ENCODE results near the gene GJC2.

- TF ChIP-seq ZBTB33 (IDR thresholded peaks at IDR 0.05), result no peak
- no peak for TF ChIP-seq POLR2AphosphoS5 (IDR thresholded peaks at IDR 0.05; ENCODE audit: low read length)
- TF ChIP-seq EGR1 (IDR thresholded peaks at IDR 0.05; ENCODE audit: borderline replicate concordance in 1 of 2, low read depth in 2 of 2, low read length in 2 of 2), result no peak
- TF ChIP-seq MYC (IDR thresholded peaks at IDR 0.05; ENCODE audit: insufficient read depth, insufficient read length, insufficient replicate concordance, low read length, severe bottlenecking), result no peak
- TF ChIP-seq NFIC (IDR thresholded peaks at IDR 0.05; ENCODE audit: low read depth, low read length), result no peak
- TF ChIP-seq CREB1 (IDR thresholded peaks at IDR 0.05; ENCODE audit: low read depth), result no peak
- no peak for TF ChIP-seq ASH2L (IDR thresholded peaks at IDR 0.05; ENCODE audit: borderline replicate concordance, low read depth)
These were observed 35.9 kb downstream of the GJC2 start for GRCh38 chr1:228185641-228185965.
